Measurements from ENCODE around the gene SPAG16. TPM values are rescaled to one million over a fixed set of nuclear protein-coding genes. Genes with fewer than 3 reads are reported as not detected.
A peak's percentile ranks its signal among the peaks of the same experiment; 100 is the strongest.
"Not testable (repeated sequence)": the region's sequence is repeated elsewhere in the genome, so short reads cannot be mapped to it uniquely, and the experiment has no call there.

Gene SPAG16
- total and polyA plus RNA-seq, 9 donors, result 17.3 to 29.0 (median 18.8) TPM

- no peaks in the 10 kb centered on the region for H3K9me3 ChIP-seq (replicated peaks; ENCODE audit: control insufficient read depth, low read depth, low read length)
- no peaks in the 10 kb centered on the region for H3K4me1 ChIP-seq (ENCODE audit: control insufficient read depth, insufficient read depth, low read length)
- WGBS (ENCODE audit: insufficient coverage), result 70% methylated on average over 5 of the region's 6 CpGs
- DNase-seq, result no peak
- no peak overlapping the region for H3K27ac ChIP-seq (ENCODE audit: low read length)
- H3K27me3 ChIP-seq (ENCODE audit: control insufficient read depth, insufficient read depth, low read length), result no peaks in the 10 kb centered on the region
- H3K36me3 ChIP-seq (ENCODE audit: control insufficient read depth, insufficient read depth, low read length), result no peaks in the 10 kb centered on the region
- no peak overlapping the region for H3K4me3 ChIP-seq (ENCODE audit: low read length)
These were observed 22.5 kb upstream of the SPAG16 start for GRCh38 chr2:213261715-213262114.

- Histone ChIP-seq H3K4me1 (ENCODE audit: control insufficient read depth, insufficient read depth, low read length) (no peaks in the 10 kb centered on the region), H3K36me3 (ENCODE audit: control insufficient read depth, insufficient read depth, low read length) (no peaks in the 10 kb centered on the region), H3K27me3 (ENCODE audit: control insufficient read depth, insufficient read depth, low read length) (no peaks in the 10 kb centered on the region), H3K4me3 (ENCODE audit: low read length) (no peak overlapping the region), H3K27ac (ENCODE audit: low read length) (no peak overlapping the region), H3K9me3 (replicated peaks; ENCODE audit: control insufficient read depth, low read depth, low read length) (no peaks in the 10 kb centered on the region)
- no peak for DNase-seq
- no CpG with 5 or more reads among the region's 3 CpGs for WGBS (ENCODE audit: insufficient coverage)
These were observed 18.6 kb upstream of the SPAG16 start for GRCh38 chr2:213265679-213266078.

GRCh38 chr2:213266421-213266820, 17.8 kb upstream of the SPAG16 start:
- Histone ChIP-seq H3K9me3 (replicated peaks; ENCODE audit: control insufficient read depth, low read depth, low read length) (no peaks in the 10 kb centered on the region), H3K36me3 (ENCODE audit: control insufficient read depth, insufficient read depth, low read length) (no peaks in the 10 kb centered on the region), H3K4me3 (ENCODE audit: low read length) (no peak overlapping the region), H3K27me3 (ENCODE audit: control insufficient read depth, insufficient read depth, low read length) (no peaks in the 10 kb centered on the region), H3K27ac (ENCODE audit: low read length) (no peak overlapping the region), H3K4me1 (ENCODE audit: control insufficient read depth, insufficient read depth, low read length) (no peaks in the 10 kb centered on the region)
- no CpG with 5 or more reads among the region's 2 CpGs for WGBS (ENCODE audit: insufficient coverage)
- DNase-seq, result peak; percentile 32

GRCh38 chr2:213271947-213272346, 12.3 kb upstream of the SPAG16 start:
- DNase-seq, result no peak
- WGBS (ENCODE audit: insufficient coverage), result no CpG with 5 or more reads among the region's 1 CpG
- no peak overlapping the region for H3K27ac ChIP-seq (ENCODE audit: low read length)
- no peaks in the 10 kb centered on the region for H3K27me3 ChIP-seq (ENCODE audit: control insufficient read depth, insufficient read depth, low read length)
- H3K9me3 ChIP-seq (replicated peaks; ENCODE audit: control insufficient read depth, low read depth, low read length), result no peaks in the 10 kb centered on the region
- H3K4me1 ChIP-seq (ENCODE audit: control insufficient read depth, insufficient read depth, low read length), result no peaks in the 10 kb centered on the region
- no peak overlapping the region for H3K4me3 ChIP-seq (ENCODE audit: low read length)
- H3K36me3 ChIP-seq (ENCODE audit: control insufficient read depth, insufficient read depth, low read length), result no peaks in the 10 kb centered on the region

- WGBS (ENCODE audit: insufficient coverage), result no CpG with 5 or more reads among the region's 1 CpG
- H3K9me3 ChIP-seq (replicated peaks; ENCODE audit: control insufficient read depth, low read depth, low read length), result peaks cover 3% of the 10 kb centered on the region
- no peaks in the 10 kb centered on the region for H3K36me3 ChIP-seq (ENCODE audit: control insufficient read depth, insufficient read depth, low read length)
- H3K4me1 ChIP-seq (ENCODE audit: control insufficient read depth, insufficient read depth, low read length), result no peaks in the 10 kb centered on the region
- no peak overlapping the region for H3K4me3 ChIP-seq (ENCODE audit: low read length)
- H3K27ac ChIP-seq (ENCODE audit: low read length), result no peak overlapping the region
- DNase-seq, result no peak
- H3K27me3 ChIP-seq (ENCODE audit: control insufficient read depth, insufficient read depth, low read length), result no peaks in the 10 kb centered on the region
These were observed 10.1 kb upstream of the SPAG16 start for GRCh38 chr2:213274143-213274542.

- no peaks in the 10 kb centered on the region for H3K36me3 ChIP-seq (ENCODE audit: control insufficient read depth, insufficient read depth, low read length)
- no peak overlapping the region for H3K27ac ChIP-seq (ENCODE audit: low read length)
- no peaks in the 10 kb centered on the region for H3K4me1 ChIP-seq (ENCODE audit: control insufficient read depth, insufficient read depth, low read length)
- no peak overlapping the region for H3K4me3 ChIP-seq (ENCODE audit: low read length)
- WGBS (ENCODE audit: insufficient coverage), result no CpG with 5 or more reads among the region's 1 CpG
- DNase-seq, result no peak
- peaks cover 3% of the 10 kb centered on the region for H3K9me3 ChIP-seq (replicated peaks; ENCODE audit: control insufficient read depth, low read depth, low read length)
- no peaks in the 10 kb centered on the region for H3K27me3 ChIP-seq (ENCODE audit: control insufficient read depth, insufficient read depth, low read length)
These were observed 9.0 kb upstream of the SPAG16 start for GRCh38 chr2:213275265-213275664.

GRCh38 chr2:213277134-213277533, 7.1 kb upstream of the SPAG16 start:
- not testable (repeated sequence) for H3K36me3 ChIP-seq (ENCODE audit: control insufficient read depth, insufficient read depth, low read length); DNase-seq; H3K9me3 ChIP-seq (replicated peaks; ENCODE audit: control insufficient read depth, low read depth, low read length); H3K27ac ChIP-seq (ENCODE audit: low read length); H3K4me1 ChIP-seq (ENCODE audit: control insufficient read depth, insufficient read depth, low read length); H3K4me3 ChIP-seq (ENCODE audit: low read length); H3K27me3 ChIP-seq (ENCODE audit: control insufficient read depth, insufficient read depth, low read length)
- 93% methylated on average over 1 of the region's 2 CpGs for WGBS (ENCODE audit: insufficient coverage)

GRCh38 chr2:213279116-213279620, 5.1 kb upstream of the SPAG16 start:
- Histone ChIP-seq H3K27ac (ENCODE audit: low read length) (no peak overlapping the region), H3K36me3 (ENCODE audit: control insufficient read depth, insufficient read depth, low read length) (no peaks in the 10 kb centered on the region), H3K4me1 (ENCODE audit: control insufficient read depth, insufficient read depth, low read length) (no peaks in the 10 kb centered on the region), H3K27me3 (ENCODE audit: control insufficient read depth, insufficient read depth, low read length) (no peaks in the 10 kb centered on the region), H3K9me3 (replicated peaks; ENCODE audit: control insufficient read depth, low read depth, low read length) (peaks cover 3% of the 10 kb centered on the region), H3K4me3 (ENCODE audit: low read length) (no peak overlapping the region)
- DNase-seq, result no peak
- no CpG with 5 or more reads among the region's 1 CpG for WGBS (ENCODE audit: insufficient coverage)

- DNase-seq, result no peak
- Histone ChIP-seq H3K27ac (ENCODE audit: low read length) (no peak overlapping the region), H3K4me3 (ENCODE audit: low read length) (no peak overlapping the region), H3K27me3 (ENCODE audit: control insufficient read depth, insufficient read depth, low read length) (no peaks in the 10 kb centered on the region), H3K36me3 (ENCODE audit: control insufficient read depth, insufficient read depth, low read length) (no peaks in the 10 kb centered on the region), H3K4me1 (ENCODE audit: control insufficient read depth, insufficient read depth, low read length) (no peaks in the 10 kb centered on the region), H3K9me3 (replicated peaks; ENCODE audit: control insufficient read depth, low read depth, low read length) (peaks cover 3% of the 10 kb centered on the region)
- no CpG with 5 or more reads among the region's 1 CpG for WGBS (ENCODE audit: insufficient coverage)
These were observed 4.3 kb upstream of the SPAG16 start for GRCh38 chr2:213279971-213280370.

GRCh38 chr2:213281156-213281555, 3.1 kb upstream of the SPAG16 start:
- no peak overlapping the region for H3K4me3 ChIP-seq (ENCODE audit: low read length)
- H3K36me3 ChIP-seq (ENCODE audit: control insufficient read depth, insufficient read depth, low read length), result no peaks in the 10 kb centered on the region
- WGBS (ENCODE audit: insufficient coverage), result no CpG with 5 or more reads among the region's 1 CpG
- no peaks in the 10 kb centered on the region for H3K27me3 ChIP-seq (ENCODE audit: control insufficient read depth, insufficient read depth, low read length)
- H3K4me1 ChIP-seq (ENCODE audit: control insufficient read depth, insufficient read depth, low read length), result no peaks in the 10 kb centered on the region
- peaks cover 3% of the 10 kb centered on the region for H3K9me3 ChIP-seq (replicated peaks; ENCODE audit: control insufficient read depth, low read depth, low read length)
- H3K27ac ChIP-seq (ENCODE audit: low read length), result no peak overlapping the region
- DNase-seq, result no peak

- Histone ChIP-seq H3K27me3 (ENCODE audit: control insufficient read depth, insufficient read depth, low read length) (no peaks in the 10 kb centered on the region), H3K4me1 (ENCODE audit: control insufficient read depth, insufficient read depth, low read length) (no peaks in the 10 kb centered on the region), H3K36me3 (ENCODE audit: control insufficient read depth, insufficient read depth, low read length) (peaks cover 3% of the 10 kb centered on the region), H3K4me3 (ENCODE audit: low read length) (no peak overlapping the region), H3K9me3 (replicated peaks; ENCODE audit: control insufficient read depth, low read depth, low read length) (no peaks in the 10 kb centered on the region), H3K27ac (ENCODE audit: low read length) (no peak overlapping the region)
- no peak for DNase-seq
- no CpG with 5 or more reads among the region's 5 CpGs for WGBS (ENCODE audit: insufficient coverage)
These were observed 1.1 kb downstream of the SPAG16 start for GRCh38 chr2:213285404-213285803.
